GM12874 (cell line): ENCODE measurements around the gene RAB7B.

Source experiments
- CTCF ChIP-seq: IDR thresholded peaks from 2 replicates; pipeline ENCODE4 v1.5.1; 2011; ENCODE audit warnings: low read depth, mild to moderate bottlenecking, control low read depth, low read length, moderate library complexity; ENCODE audit not compliant: insufficient read depth

Gene RAB7B

GRCh38 chr1:205932776-205933175 is 70.4 kb downstream of the RAB7B start:
- TF ChIP-seq CTCF: no peak

DNA sequence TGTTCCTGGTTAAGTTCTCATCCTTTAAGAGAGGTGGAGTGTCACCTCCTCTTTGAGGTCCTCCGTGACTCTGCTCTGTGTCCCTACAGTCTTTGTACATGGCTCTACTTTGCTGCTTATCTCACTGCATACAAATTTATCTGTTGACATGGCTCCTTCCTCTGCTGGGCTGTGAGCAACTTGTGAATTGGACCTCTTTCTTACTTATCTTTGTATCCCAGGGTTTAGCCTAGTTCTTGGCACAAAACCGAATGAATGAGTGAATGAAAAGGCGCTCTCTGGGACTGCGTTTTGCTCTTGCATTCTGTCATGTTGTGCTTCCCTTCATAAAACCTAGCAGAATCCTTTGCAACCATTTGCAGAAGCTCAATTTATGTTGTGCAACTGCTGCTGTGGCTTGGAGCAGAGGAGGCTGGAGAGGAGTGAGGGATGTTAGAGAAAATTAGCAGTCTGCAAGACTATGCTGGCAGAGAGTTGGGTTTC is 72.4 kb downstream of the RAB7B start:
- no peak for TF ChIP-seq CTCF

- TF ChIP-seq CTCF: no peak
Measured at GRCh38 chr1:205930195-205930577, 73.0 kb downstream of the RAB7B start.

DNA sequence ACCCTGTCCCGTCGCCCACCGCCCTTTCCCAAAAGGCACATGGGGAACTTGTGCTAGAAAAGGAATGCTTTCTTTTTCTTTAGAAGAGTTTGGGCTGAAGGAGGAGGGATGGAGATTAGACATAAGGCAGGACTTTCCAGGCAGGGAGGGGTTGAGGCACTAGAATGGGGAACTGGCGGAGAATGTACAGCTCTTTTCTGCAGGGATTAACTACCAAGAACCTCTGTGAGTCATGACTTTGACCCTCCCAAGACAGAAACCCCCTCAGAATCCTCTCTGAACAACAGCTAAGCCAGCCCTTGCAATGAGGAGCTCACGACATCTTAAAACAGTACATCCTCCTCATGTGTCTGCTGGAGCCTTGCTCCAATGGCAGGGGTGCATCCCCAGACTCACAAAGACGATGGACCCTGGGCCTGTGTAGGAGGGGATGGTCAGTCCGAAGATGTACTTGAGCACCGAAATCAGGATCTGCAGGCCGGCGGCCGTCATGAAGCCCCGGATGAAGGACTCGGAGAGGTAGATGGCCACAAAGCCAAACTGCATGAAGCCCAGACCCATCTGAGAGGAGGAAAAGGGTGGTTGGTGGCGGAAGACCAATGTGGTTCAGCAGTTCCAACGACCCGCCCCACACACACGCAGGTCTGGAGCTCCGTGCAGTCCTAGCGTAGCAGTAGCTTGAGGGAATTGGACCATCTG is 73.5 kb downstream of the RAB7B start:
- TF ChIP-seq CTCF: no peak

- TF ChIP-seq CTCF: no peak
Measured at GRCh38 chr1:205928317-205928716, 74.9 kb downstream of the RAB7B start.

DNA sequence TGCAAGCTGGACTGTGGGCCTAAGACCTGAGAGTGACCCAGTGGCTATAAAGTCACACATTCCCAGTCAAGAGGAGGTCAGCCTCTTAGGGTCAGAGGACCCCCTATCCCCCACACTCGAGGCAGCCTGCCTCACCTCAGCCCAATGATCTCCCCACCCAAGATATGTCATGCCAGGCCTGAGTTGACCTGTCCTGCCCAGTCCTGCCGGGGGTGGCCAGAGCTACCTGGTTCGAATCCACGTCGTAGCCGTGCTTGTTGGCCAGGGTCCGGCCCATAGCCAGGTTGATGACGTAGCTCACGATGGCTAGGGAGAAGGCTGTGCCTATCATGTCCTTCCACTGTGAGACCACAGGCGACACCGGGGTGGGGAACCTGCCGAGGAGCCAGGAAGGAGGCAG is 75.5 kb downstream of the RAB7B start:
- TF ChIP-seq CTCF: no peak

DNA sequence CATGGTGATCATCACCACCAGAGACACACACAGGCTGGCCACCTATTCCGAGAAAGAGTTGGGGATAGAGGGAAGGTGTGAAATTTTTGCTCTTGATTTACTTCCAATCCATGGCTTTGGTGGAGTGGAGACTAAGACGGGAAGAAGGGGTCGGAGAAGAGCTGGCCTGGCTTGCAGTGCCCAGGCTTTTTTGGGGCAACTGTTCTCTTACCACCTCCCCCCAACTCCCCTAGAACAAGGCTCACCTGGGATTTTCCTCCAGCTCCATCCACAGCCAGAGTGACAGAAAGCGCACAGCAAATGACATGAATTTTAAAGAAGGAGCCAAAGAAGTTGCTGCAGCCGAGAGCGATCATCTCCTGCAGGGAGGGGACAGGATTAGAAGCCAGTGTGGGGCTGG is 75.9 kb downstream of the RAB7B start:
- TF ChIP-seq CTCF: no peak
